GM12864 (cell line): ENCODE data around the gene EDIL3.

ENCODE experiments used
- DNase-seq: peaks from one replicate; pipeline ENCODE4 v3.0.0-alpha.2; 2011; ENCODE audit warnings: low read depth
- H3K4me3 ChIP-seq: 2 replicates; pipeline ENCODE4 v1.5.1; 2011; ENCODE audit warnings: mild to moderate bottlenecking, low read depth, low read length, control low read depth
- CTCF ChIP-seq: IDR thresholded peaks from 2 replicates; pipeline ENCODE4 v1.5.1; 2011; ENCODE audit warnings: low read depth, mild to moderate bottlenecking, moderate library complexity, low read length, control low read depth, inconsistent platforms; ENCODE audit errors: missing control alignments

Gene EDIL3

GRCh38 chr5:84228266-84228665 is 156.4 kb downstream of the EDIL3 start:
- no peak for TF ChIP-seq CTCF
- no peak for DNase-seq
- no peak overlapping the region for H3K4me3 ChIP-seq

DNA sequence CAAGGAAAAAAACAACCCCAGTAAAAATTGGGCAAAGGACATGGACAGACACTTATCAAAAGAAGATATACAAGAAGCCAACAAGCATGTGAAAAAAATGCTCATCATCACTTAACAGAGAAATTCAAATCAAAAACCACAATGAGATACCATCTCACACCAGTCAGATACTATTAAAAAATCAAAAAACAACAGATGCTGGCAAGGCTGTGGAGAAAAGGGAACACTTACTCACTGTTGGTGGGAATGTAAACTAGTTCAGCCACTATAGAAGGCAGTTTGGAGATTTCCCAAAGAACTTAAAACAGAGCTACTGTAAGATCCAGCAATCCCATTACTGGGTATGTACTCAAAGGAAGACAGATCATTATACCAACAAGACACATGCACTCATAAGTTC is 157.4 kb downstream of the EDIL3 start:
- no peak overlapping the region for H3K4me3 ChIP-seq
- no peak for TF ChIP-seq CTCF
- no peak for DNase-seq

GRCh38 chr5:84218546-84218945 is 166.1 kb downstream of the EDIL3 start:
- no peak for DNase-seq
- no peak for TF ChIP-seq CTCF
- no peak overlapping the region for H3K4me3 ChIP-seq

- H3K4me3 ChIP-seq: no peak overlapping the region
- DNase-seq: no peak
- TF ChIP-seq CTCF: no peak
These were observed 169.2 kb downstream of the EDIL3 start for GRCh38 chr5:84215521-84215920.

DNA sequence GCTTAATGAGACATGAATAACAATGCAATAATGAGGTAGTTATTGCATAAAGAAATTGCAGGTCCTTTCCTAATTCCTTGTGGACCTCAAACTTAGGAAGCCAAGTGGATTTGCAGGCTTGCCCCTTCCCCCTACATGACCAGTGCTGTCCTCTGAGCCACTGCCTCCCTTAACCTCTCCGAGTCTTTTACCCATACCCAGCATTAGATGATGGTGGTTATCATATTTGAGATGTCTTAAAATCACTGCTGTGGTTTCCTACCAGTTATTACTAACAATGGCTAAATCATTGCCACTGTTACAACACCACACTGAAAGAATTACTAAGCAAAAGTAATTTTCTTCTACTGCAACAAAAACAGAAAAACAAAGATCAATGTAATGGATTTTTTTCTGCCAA is 170.8 kb downstream of the EDIL3 start:
- TF ChIP-seq CTCF: no peak
- no peak for DNase-seq
- H3K4me3 ChIP-seq: no peak overlapping the region

DNA sequence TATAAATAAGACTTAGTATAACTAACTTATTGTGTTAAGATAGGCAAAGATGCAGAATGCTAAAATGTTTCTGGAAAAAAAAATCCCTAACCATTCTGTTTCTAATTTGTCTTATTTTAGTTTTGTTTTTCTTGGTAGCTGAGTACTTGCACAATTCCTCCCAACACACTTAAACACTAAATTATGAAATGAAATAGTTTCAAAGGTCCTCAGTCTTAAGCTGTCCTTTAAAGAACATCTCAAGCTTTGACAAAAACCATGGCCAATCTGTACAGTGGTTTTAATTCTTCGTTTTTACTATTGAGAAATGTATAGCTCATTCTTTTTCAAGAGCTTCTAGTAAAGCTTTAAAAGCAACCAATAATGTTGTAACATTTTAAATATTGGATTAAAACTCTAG is 171.5 kb downstream of the EDIL3 start:
- TF ChIP-seq CTCF: no peak
- no peak overlapping the region for H3K4me3 ChIP-seq
- no peak for DNase-seq

DNA sequence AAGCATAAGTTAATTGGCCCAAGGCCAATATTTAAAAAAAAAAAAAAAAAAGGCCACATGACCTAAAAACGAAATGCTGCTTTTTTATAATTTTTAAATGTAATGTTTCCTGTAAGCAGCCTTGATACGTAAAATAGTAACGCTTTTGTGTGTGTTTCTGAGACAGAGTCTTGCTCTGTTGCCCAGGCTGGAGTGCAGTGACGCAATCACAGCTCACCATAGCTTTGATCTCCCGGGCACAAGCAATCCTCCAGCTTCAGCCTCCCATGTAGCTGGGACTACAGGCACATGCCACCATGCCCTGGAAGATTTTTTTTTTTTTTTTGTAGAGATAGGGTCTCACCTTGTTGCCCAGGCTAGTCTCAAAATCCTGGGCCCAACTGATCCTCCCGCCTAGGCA is 179.9 kb downstream of the EDIL3 start:
- no peak for TF ChIP-seq CTCF
- no peak overlapping the region for H3K4me3 ChIP-seq
- no peak for DNase-seq
